ENCODE data around the gene CMSS1.
A peak's percentile ranks its signal among the peaks of the same experiment; 100 is the strongest.

The CMSS1 gene

GRCh38 chr3:99855900-99856299 is 38.2 kb downstream of the CMSS1 start:
- no peak for DNase-seq

DNA sequence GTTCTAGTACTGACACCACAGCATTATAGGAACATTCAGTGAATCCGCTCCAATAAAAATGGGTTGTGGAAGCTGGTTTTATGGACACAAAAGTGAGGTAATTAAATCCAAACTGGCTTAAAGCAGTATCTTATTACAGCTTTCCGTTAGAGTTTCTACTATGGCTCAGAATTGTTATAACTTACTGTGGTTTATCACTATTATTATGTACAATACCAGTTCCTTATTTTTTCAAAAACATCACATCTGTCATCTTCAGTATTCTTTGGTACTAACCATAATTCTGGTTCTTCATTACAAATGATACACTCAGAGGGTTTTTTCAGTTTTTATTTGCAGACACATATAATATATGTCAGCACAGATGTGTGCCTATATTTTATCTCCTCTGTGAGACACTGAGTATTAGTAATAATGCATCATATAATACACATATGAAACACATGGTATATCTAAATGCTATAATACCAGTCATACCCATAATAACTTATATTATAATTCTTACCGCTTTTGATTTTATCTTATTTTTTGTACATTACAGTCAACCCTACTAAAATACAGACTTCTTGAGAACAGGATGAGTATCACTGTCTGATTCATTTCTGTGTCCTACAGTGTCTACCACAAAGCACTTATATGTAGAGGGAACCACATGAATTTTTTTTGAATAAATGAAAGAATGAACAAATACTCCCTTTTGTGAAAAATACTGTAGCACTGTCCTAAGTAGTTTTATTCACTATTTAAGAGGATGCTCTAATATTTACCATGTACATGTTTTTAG is 39.0 kb downstream of the CMSS1 start:
- no peak for DNase-seq

- no peak for DNase-seq
These were observed 39.6 kb downstream of the CMSS1 start for GRCh38 chr3:99857278-99857677.

DNA sequence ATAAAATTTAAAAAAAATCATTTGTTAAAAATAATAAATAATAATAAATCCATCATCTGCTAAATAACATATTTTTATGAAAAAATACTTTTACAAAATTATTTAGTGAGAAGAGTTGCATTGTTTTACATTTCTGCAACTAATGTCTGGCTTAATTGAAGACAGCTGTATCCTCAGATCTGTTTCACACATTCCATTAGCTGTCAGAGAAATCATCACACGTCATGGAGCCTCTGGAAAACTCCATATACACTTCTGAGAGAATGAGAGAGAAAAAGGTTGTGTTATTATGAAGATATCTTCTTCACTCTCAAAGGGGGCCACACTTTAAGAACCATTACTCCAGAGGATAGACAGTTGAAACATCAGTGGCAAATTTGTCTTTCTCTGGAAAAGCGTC is 40.8 kb downstream of the CMSS1 start:
- DNase-seq, result no peak

- DNase-seq, result no peak
These were observed 42.2 kb downstream of the CMSS1 start for GRCh38 chr3:99859825-99860224.

DNA sequence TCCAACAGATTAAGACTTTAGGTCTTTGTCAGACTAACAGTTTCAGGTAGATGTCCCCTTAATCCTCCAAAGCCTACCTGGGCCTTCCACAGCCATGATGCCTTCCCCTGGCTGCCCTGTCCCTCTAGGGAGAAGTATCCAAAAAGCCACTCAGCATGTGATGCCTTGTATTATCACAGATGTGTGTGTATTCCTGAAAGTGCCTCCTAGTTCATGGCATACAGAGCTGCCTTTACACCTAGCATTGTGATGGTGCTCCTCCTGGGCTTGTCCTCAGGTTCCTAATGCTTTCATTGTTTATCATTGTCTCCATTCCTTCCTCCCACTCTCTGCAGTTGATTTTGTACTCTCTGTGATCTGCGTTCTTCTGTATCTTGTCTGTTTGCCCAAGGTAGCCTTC is 43.6 kb downstream of the CMSS1 start:
- DNase-seq, result no peak

- DNase-seq, result no peak
These were observed 44.5 kb downstream of the CMSS1 start for GRCh38 chr3:99862208-99862607.

- no peak for DNase-seq
These were observed 45.3 kb downstream of the CMSS1 start for GRCh38 chr3:99863002-99863401.

- DNase-seq, result no peak
These were observed 45.9 kb downstream of the CMSS1 start for GRCh38 chr3:99863588-99863987.

DNA sequence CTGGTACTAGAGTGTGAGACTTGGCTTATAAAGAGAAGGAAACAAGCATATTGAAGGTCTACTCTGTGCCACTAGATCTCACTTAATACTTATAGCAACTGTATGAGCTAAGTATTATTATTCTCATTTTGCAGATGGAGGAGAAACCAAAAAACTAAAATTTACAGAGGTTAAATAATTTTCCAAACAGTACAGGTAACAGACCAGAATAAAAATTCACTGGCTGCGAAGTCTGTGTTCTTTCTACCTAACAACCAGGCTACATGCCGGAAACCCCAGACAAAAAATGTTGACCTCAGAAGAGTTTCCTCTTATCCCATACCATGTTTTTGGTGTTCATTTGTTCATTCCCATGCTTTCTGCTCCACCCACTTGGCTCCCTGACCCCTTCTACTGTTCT is 46.6 kb downstream of the CMSS1 start:
- no peak for DNase-seq

DNA sequence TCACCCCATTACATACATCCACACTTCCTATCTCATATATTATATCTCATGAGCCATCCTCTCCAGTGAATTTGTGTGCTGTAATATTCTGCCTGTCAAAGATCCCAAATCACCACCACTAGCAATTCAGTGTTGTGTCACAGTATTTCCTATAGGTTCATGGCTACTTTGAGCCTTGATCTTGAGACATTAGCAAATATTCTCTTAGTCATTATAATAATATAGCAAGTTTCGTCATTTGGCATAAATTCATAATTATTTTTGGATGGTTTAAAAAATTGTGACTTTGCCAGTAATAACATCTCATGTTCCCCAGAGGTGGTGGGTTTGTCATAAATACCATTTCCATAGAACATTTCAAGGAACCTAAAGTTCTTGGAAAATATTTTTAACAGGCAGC is 47.7 kb downstream of the CMSS1 start:
- DNase-seq, result no peak

GRCh38 chr3:99866261-99866761 is 48.6 kb downstream of the CMSS1 start:
- DNase-seq, result peak; percentile 44

GRCh38 chr3:99867594-99868310 is 50.1 kb downstream of the CMSS1 start:
- no peak for DNase-seq

DNA sequence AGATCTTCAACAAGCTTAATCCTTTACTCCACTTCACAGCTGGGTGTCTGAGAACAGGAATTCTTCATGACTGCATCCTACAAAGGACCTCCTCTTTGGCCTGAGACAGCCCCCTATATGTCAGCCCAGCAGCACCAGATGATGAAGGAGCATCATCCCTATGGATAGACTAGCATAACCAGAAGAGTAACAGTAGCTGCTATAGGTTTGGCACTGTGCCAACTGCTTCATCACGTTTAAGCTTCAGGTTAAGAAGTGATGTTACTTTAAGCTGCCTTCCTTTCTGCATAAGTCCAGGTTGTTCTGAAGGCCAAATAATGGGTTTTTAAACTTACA is 50.6 kb downstream of the CMSS1 start:
- DNase-seq, result peak; percentile 30

- no peak for DNase-seq
These were observed 52.0 kb downstream of the CMSS1 start for GRCh38 chr3:99869621-99870020.

- DNase-seq, result no peak
These were observed 53.0 kb downstream of the CMSS1 start for GRCh38 chr3:99870712-99871111.

GRCh38 chr3:99871231-99872045 is 53.8 kb downstream of the CMSS1 start:
- no peak for DNase-seq

GRCh38 chr3:99872923-99873254 is 55.2 kb downstream of the CMSS1 start:
- DNase-seq, result peak; percentile 49

DNA sequence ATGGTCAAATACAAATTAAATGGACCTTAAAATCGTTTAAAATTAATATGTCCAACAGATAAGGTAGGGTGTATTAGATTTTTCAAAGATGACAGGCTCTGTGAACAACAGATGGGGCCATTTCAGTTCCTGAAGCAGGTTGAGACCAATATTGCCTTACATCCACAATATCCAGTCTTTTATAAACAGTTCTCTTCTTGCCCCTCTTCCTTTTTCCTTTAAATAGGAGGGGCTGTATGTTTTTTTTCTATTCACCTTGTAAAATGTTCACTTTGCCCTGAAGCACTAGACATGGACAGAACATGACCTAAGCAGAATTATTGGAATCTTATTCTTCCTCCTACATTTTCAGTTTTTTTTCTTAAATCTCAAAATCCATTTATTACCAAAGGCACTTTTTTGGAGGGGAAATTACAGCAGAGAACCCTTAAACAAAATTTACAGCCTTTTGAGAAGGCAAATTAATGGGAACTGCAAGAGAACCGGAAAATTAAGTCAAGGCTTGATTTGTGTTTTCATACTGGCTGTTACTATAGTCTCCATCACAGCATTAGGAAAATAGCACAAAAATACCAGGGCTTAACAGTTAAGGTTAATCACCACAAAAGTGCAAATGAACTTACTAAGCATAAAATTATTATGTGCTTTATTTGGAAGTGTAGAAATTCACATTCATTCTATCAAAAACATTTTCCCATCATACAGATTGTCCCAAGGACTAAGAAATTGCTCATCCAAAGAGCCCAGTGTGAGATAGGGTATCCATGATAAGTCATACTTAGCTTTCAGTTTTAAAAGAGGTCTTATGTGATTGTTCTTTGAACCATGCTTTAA is 55.8 kb downstream of the CMSS1 start:
- no peak for DNase-seq

- no peak for DNase-seq
These were observed 56.8 kb downstream of the CMSS1 start for GRCh38 chr3:99874237-99875002.

- DNase-seq, result peak; percentile 59
These were observed 57.9 kb downstream of the CMSS1 start for GRCh38 chr3:99875581-99875928.
